HPDE6-E6E7 (cell line): ENCODE results near the gene SORCS2.

Experiments used
- DNase-seq: peaks from one replicate; pipeline ENCODE4 v3.0.0; 2011; ENCODE audit warnings: missing footprints; ENCODE audit errors: extremely low spot score

Gene SORCS2

DNA sequence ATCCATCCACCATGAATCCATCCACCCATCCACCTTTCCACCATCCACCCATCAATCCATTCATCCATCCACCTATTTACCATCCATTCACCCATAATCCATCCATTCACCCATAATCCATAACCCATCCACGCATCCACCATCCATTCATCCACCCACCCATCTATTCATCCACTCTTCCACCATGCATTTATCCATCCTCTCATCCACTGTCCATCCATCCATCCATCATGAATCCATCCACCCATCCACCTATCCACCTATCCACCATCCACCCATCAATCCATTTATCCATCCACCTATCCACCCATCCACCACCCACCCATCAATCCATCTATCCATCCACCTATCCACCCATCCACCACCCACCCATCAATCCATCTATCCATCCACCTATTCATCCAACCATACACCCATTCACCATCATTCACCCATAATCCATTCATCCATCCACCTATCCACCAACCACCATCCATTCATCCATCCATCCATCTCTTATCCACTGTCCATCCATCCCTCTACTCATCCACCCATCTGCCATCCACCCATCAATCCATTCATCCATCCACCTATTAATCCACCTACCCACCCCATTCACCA lies 422.1 kb downstream of the SORCS2 start:
- DNase-seq: no peak

DNA sequence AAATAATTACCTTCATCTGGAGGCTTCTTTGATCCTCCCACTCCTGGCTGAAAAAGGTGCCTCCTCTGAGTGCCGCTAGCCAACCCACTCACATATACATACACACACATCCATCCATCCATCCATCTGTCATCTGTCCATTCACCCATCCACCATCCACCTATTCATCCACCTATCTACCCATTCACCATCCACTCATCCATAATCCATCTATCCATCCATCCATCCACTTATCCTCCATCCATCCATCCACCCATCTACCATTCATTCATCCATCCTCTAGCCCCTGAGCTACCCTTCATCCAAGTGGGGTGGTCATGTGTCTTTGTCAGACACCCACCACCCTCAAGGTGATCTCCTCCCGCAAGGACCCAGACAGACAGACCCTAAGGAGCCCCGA lies 423.9 kb downstream of the SORCS2 start:
- no peak for DNase-seq

DNA sequence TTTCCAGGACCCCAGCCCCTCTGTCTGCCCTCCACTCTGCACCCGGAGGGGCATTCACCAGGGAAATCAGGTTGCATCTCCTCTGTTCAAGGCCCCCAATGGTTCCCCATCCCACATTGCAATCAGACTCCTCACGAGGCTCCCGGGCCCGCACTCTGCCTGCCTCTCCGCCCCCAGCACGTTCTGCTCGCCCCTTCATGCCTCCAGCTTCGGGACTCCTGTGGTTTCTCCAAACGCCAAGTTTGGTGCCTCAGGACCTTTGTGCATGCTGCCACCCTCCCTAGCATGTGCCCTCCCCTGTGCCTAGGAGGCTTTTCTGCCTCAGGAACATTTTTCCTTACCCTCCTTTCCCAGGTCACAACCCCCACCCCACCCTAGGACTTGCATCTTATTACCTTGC lies 426.0 kb downstream of the SORCS2 start:
- DNase-seq: no peak

DNA sequence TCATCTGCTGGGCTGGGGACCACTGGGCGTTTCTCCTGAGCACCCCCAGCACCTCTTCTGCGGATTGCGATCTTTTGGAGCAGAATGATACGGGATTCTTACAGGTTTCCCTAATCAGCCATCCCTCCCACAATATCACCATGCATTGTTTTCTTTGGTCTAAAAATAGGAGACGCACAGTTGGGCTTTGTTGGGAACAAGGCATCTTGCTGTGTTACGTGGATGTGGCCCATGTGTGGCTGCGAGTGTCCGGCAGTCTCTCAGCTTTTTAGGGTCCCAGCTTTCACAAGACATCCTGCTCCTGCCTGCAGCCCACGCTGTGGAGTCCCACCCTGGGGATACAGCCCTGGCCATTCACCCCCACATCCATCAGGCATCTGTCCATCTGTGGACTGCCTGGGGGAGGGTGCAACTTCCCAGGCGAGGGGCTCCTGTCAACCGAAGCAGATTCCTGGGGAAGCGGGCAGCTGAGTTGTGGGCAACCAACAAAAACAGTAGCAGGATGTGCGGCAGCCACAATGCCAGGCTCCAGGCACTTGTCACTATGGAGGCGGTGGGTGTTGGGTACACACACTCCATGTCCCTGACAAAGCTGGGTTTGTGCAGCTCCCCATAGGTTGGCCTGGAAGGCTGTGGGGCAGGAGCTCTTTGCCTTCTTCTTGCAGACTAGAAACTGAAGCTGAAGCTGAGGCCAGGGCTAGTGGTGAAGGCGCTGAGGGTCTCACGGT lies 427.9 kb downstream of the SORCS2 start:
- no peak for DNase-seq

DNA sequence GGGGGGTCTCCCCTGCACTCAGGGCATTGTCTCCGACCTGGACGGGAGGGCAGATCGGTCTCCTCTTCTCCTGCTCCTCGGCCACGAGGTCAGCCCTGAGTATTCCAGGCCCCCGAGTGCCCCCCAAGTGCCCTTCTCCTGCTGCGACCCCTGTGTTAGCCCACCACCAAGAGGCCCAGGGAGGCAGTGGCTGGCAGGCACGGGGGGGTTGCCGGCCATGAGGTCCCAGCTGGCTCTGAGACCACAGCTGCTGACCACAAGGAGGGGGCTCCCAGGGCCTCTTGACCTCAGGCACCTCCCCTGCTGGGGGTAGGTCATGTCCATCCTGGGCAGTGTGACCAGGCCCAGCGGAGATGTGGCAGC lies 428.5 kb downstream of the SORCS2 start:
- DNase-seq: no peak

DNA sequence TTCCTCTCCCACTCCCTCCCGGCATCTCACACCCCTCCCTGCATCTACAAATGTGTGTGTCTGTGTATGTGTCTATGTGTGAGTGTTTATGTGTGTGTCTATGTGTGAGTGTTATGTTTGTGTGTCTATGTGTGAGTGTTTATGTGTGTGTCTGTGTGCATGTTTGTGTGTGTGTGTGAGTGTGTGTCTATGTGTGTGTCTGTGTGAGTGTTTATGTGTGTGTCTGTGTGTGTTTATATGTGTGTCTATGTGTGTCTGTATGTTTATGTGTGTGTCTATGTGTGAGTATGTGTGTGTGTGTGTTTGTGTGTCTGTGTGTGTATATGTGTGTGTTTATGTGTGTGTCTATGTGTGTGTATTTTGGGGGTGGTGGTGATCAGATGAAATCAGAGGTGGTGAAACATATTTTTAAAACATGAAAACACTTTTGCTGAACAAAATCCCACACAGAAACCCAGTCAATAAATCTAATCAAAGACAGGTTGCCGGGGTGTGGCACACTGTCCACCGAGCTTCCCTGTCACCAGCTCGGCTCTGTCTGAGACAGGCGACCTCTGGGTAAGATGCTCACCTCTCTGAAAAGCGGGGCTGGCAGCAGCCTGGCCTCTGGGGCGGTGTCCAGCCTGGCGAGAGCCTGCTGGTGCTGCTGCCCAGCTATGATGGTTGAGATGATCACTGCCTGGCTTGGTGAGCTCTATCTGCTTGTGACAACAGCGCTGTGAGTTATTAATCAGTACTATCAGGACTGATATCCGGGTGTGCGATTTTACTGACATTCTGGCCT lies 429.1 kb downstream of the SORCS2 start:
- DNase-seq: no peak

DNA sequence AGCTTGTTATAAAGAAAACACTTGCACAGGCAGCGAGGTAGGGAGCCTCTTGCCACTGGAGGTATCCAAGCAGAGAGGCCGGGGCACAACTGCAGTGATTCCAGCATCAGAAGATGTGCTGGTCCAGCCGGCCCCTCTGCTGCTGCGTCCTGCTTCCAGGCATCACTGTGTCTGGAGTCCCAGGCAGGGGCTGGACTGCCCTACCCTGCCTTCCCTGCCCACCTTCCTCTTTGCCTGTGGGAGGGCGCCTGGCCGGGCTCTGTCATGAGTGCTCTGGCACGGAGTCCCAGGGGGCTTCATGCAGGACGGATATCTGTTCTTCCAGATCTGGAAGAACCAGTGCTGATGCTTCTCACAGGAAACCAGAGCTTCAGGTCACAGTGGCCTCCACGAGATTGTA lies 430.0 kb downstream of the SORCS2 start:
- no peak for DNase-seq

DNA sequence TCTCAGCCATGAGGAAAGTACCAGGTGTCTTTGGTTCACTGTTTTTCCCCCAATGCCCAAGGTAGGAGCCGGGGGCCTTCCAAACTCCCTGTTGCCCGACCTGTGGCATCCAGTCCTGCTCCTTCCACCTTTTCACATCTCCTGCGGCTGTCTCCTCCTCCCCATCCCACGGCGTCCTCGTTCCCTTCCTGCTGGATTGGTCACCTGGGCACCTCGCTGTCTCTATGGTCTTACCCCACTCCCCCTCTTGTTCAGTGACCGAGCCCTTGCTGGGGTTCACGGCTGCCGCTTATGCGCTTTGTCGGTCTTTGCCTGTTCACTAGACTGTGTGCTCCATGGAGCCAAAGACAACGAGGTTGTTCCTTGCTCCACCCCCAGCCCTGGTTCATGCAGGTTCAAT lies 431.1 kb downstream of the SORCS2 start:
- DNase-seq: no peak

DNA sequence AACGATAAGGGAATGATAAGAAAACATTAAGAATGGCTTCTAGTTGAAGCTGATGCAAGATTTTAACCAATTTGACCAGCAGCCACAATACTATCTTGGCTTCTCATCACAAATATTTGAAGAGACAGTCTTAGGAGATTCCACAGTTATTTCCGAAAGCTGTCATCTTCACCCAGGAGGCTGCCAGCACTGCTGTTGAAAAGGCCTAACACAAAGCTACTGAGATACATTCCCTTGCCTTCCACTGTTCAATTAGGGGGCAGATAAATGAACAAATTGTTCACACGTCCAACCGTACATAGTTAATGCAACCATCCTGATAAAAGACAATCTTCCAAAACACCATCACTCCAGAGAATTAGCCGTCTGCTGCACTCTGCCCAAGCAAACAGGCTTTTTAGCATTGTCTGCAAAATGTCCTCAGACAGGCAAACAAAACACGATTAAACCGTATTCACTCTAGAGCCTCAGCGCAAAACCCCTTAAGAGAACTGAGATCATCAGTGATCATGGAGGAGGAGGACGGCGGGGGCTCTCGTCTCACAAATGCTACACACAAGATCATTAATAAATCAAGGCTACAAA lies 432.1 kb downstream of the SORCS2 start:
- no peak for DNase-seq

DNA sequence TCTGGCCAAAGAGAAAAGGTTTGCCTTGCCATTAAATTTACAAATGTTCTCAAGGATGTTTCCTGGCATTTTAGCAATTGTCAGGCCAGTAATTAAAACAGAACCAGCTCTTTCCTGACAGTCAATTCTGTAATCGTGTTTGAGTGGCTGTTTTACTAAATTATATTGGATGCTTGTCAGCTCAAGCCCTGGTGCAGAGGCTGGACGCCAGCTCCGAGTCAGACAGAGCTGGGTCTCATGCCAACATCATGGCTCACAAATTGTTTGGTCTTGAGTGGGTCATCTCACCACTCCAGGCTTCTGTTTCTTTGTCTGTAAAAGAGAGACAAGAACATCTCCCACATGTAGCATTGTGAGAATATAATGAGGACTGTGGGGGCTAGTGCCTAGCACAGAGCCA lies 432.7 kb downstream of the SORCS2 start:
- DNase-seq: no peak

DNA sequence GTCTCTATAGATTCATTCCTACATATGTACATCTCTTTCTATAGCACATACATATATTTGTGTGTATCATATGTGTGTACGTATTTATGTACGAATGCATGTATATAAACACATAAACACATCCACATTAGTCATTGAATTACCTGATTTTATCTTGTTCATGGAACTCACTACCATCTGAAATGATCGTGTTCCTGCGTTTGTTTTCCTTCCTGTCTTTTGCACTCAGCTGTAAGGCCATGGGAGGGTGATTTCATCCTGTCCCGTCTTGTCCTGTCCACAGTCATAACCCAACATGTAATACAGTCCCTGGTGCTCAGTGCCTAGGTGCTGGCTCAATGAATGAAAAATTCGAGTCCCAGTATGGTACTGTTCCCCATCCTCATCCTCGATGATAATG lies 434.2 kb downstream of the SORCS2 start:
- no peak for DNase-seq

DNA sequence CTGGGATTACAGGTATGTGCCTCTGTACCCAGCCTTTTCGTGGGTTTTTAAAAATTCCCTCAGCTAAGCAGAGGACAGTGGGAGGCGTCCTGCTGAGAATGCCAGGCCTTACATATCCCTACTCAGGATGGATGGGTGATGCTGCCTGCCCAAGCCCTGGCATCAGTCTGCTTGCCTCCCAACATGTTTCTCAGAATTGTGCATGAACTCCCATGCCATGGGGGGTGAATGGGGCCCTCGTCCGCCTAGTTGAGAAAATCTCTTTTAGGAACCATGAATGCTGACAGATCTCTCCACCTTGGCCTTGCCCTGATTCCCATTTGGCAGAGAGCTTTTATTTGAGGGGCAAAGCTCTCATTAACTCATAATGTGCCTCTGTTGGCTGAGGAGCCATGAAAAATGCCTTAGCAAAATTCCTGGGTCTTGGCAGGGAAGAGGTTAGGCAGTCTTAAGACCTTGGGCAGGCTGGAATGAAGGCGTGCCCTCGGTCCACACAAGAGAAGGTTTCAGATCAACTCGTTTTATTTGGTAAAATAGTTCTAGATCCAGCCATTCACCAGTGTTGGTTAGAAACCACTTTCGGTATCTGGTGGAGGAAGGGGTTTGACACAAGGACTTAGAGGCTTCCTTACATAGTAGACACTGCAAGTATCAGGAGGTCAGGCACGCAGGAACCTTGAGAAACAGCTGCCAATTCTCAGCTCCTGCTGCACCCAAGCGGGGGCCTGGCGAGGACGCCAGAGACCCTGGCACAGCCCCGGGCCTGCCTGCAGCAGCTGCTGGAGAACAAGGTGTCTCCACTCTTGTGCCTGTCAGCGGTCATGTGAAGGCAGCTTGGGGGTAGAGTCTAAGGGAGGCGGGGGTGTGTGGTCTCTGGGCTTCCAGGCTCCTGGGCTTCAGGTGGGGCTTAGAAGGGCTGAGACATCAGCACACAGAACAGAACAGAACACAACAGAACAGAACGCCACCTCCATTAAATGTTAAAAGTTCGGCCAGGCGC lies 435.2 kb downstream of the SORCS2 start:
- DNase-seq: no peak

DNA sequence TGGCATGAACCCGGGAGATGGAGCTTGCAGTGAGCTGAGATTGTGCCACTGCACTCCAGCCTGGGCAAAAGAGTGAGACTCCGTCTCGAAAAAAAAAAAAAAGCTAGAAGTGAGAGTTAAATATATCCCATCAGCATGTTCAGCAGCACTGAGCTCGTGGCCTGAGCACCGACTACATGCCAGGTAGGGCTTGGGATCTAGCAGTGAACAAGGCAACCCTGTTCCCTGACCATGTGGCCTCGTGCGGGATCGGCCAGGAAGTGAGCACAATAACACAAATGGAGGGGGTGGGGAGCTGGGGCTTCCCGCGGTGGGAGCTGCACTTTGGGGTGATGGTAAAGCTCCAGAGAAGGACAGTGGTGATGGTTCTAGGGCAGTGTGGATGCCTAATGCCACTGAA lies 436.1 kb downstream of the SORCS2 start:
- no peak for DNase-seq

DNA sequence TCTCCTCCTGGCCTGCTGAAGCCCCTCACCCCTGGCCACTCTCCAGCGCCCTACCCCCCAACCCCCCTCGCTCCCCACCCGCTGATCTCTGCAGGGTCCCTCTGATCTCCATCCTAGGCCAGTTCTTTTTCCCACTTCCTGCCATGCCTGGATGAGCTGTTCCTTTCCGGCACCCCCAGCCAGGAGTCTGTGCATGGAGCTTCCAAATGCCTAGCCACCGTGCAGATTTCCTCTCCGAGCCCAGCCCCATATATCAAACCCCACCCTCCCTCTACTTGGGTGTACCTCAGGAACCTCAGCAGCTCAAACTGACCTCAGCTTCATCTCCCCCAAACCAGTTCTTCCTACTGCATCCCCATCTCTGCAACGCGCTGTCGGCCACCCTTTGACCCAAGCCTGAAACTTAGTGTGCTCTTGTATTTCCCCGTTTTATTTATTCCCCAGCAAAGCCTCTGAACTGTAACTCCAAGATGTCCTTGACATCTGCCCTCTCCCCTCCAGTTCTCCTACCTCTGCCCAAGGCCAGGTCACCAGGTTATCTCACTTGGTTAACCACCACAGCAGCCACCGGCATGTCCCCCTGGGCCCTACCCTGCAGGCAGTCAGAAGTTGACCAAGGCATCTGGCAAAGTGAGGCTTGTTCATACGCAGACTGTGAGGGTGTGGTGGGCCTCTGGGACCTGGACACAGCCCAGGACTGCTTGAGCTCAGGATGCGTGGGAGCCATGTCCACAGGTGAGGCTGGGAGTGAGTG lies 437.3 kb downstream of the SORCS2 start:
- DNase-seq: no peak

DNA sequence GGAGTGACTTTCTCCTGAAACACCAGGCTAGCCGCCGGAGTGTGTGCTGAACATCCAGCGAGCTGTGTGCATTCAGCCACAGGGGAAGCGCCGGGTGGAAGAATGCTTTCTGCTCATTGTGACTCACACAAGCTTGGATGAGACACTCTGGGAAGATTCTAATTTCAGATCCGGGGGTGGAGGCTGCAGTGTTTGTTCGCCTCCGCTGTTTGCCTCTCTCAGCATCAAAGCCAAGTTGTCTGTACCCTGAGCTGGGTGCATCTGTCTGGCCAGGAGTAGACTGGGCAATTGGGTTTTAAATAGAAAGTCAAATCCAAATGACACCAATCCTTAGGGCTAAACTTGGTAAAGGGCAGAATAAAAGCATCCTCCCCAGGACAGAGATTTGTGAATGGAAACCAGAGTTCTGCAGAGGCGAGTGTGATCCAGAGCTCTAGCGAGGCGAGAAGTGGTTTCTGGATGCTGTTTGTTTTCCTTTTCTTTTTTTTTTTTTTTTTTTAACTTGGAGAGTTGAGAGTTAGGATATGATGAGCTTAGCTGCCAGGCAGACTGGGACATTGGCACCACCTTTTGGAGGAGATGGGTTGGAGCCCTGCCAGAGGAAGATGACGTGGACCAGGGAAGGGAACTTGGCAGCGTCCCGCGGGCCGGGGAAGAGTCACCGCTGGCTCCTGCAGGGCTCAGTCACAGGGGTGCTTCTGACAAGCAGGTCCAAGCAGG lies 438.4 kb downstream of the SORCS2 start:
- peak; percentile 74 for DNase-seq

DNA sequence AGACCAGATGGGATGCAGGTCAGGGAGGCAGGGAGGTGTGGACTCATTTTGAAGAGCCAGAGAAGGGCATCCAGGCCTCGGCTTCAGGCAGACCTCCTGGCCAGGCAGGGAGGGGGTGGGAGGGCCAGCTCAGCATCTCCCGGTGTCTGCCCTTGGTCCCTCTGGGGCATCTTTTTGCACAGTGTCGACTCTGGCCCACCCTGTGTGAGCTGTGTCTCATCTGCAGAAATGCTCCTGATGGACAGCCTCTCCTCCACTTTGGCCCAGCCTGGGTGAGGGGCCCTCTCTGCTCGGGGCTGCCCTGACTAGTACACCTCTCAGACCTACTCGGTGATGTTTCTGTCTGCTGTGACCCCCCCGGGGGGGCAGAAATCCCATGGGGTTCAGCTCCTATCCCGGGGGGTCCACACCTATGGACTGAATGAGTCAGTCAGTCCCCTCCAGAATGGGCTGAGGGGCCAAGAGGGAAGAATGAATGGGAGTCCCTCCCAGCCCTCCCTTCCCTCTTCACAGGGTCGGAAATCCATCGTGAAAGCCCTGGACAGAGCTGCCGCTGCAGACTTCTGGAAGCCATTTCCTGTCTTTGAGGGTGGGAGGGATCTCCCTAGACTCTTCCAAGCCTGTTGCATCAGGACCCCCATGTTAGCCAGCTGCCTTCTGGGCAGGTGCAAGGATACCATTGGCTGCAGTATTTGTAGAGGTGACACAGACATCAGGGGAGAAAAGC lies 439.1 kb downstream of the SORCS2 start:
- no peak for DNase-seq

DNA sequence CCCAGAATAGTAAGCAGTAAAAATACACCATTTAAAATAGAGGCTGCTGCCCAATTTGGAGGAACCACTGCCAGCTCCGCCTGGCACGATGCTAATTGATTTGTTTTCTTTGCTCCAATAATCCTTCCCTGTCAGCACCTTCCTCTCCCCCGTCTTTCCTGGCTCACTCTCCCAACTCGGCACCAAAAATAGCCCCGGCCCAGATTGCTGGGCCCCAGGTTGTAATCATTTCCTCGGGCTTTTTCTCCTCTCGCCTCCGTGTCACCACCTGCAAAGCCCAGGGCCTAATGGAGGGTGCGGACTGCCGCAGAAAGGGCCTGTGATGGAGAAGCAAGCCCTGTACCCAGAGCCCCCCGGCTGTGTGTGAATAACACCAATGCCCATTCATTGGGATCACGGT lies 440.0 kb downstream of the SORCS2 start:
- DNase-seq: no peak

DNA sequence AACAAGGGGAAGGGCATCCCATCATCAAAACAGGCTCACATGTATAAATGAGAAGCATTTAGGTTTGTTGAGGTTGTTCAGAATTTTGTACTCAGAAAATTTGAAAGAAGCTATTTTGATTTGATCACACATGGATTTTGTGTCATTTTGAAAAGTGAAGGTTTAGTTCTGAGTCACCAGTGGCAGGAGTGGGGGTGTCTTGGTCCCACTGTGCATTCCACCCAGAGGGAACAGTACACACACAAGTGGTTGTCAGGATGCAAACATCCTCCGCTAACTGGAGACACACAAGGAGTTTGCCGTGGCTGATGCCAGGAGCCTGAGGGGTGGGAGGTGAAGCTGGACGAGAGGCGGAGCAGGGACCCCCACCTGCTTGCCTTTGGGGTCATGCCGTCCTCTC lies 440.6 kb downstream of the SORCS2 start:
- no peak for DNase-seq

DNA sequence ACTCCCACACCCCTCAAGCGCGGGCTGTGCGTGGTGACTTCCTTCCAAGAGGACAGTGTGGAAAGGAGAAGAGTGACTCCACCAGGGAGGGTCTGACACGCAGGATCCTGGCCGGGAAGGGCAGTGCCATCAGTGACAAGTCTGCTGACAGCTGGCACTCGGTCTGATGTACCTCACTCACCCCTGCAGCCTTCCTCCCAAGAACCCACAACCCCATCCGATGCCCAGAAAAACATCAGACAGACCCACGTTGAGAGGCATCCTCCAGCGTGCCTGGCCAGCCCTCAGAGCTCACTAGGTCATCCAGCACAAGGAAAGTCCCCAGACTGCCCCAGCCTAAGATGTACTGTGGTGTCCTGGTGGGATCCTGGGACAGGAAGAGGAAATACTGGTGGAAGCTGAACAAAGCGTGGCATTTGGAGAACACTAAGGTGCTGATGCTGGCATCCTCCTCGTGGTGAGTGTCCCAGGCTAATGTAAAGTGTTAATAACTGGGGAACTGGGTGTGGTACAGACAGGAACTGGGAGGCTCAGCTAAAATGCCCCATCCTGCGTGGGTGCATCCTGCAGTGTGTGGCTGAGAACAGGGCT lies 442.4 kb downstream of the SORCS2 start:
- DNase-seq: no peak
